HT1080 (cell line): Measurements from ENCODE around the gene VMO1. TPM values are rescaled to one million over a fixed set of nuclear protein-coding genes. Genes with fewer than 3 reads are reported as not detected.

Experiments used
- DNase-seq: peaks from one replicate; pipeline ENCODE4 v3.0.0-alpha.2; 2015; ENCODE audit warnings: low read depth
- total RNA-seq: library from RNA; depleted of rRNA; stranded (reverse); fragments of >200 nt; shearing (Covaris generic); gene quantifications from 2 replicates; pipeline ENCODE4 v1.2.3, GENCODE V29; 2014

VMO1 gene
- total RNA-seq, 1 experiment from 2014 or later = not detected

DNA sequence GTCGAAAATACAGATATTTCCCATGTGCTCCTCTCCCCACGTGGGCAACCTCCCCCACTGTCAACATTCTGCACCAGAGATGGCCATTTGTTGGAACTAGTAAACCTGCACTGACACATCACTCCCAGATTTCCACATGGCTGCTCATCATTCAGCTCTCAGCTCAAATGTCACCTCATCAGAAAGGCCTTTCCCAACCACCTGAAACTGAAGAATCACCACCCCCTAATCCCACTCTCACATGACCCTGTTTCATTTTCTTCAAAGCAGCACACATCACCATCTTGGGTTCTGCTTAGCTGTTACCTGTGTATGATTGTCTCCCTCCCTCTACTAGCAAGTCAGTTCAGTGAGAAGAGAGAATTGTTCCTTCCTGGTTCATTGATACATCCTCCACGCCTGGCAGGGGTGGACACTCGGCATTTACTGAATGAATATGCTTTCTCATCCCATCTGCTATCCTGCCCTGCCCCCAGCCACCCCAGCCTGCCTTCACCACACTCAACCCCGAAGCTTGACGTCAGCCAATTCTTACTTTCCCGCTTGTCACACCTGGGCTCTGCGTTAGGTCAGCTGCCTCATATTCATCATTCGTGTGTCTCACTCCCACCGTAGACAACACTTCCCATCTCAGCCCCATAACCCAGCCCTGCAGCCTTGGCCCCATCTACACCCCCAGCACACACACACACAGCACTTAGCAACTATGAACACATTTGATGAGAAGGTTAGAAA lies 14.5 kb upstream of the VMO1 start:
- no peak for DNase-seq

DNA sequence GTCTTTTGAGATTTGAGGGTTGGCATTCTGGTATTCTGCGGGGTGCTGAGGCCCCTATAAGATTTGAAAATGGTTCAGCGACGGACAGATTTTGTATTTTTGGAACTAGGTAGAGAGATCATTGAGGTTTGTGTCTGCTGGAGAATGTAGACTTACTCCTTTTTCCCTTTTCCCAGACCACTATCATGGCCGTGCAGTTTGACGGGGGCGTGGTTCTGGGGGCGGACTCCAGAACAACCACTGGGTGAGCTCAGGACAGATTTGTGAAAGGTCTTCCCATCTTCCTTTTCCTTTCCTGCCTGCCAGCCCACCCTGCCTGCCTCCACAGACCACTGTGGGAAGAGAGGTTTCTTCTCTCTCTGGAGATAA lies 10.4 kb upstream of the VMO1 start:
- peak; percentile 20 for DNase-seq

DNA sequence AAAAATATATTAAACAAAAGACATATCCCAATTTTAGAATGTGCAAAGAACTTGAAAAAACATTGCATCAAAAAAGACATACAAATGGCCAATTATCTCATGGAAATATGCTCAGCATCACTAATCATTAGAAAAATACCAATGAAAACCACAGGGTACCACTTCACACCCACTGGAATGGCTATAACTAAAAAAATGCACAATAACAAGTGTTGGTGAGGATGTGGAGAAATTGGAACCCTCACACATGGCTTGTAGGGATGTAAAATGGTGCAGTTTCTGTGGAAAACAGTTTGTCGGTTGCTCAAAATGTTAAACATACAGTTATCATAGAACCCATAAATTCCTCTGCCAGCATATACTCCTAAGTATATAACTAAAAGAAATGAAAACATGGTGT lies 9.0 kb upstream of the VMO1 start:
- no peak for DNase-seq

DNA sequence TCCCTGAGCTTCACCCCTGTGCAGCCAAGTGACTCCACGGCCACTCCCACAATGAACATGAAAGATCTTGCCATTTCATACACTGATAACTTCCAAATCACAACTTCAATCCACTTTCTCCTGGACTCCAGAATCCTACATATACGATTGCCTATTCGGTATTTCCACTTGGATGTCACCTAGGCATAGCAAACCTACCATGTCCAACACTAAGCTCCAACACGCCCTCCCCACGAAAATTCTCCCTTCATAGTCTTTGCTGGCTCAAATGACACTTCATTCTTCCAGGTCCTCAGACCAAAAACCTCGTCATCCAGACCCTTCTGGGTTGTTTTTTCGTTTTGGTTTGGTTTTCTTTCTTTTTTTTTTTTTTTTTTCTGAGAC lies 4.5 kb upstream of the VMO1 start:
- no peak for DNase-seq

DNA sequence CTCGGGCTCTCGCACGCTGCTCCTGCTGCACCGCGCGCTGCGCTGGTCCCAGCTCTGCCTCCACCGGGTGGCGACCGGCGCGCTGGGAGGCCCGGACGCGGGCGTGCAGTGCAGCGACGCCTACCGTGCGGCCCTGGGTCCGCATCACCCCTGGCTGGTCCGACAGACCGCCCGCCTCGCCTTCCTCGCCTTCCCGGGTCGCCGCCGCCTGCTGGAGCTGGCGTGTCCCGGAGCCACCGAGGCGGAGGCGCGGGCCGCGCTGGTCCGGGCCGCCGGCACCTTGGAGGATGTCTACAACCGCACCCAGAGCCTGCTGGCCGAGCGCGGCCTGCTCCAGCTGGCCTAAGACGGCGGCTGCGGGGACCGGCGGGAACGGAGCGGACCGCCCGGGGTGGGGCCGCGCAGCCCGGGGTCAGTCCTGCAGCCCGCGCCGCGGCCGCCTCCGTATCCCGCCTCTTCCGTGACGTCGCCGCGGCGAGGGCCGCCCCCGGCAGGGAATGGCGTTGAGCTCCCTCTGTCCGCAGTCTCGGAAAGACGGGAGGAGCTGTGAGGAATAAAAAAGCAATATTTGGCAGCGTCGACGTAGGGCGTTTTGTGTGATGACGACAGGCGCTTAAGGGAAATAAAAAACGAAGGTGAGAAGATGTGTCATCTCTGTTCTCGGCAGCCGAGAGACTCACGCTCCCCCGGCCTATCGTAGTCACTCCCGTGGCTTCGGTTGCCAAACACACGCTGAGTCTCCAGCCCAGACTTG lies 4.0 kb upstream of the VMO1 start:
- DNase-seq = peak; percentile 90

DNA sequence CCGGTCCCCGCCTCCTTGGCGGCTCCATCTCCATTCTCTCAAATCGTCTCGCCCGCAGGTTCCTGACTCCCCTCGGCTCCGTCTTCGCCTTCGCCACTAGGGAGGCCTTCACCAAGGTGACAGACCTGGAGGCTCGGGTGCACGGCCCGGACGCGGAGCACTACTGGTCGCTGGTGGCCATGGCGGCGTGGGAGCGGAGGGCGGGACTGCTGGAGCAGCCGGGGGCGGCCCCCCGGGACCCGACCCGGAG lies 3.5 kb upstream of the VMO1 start:
- DNase-seq = no peak

DNA sequence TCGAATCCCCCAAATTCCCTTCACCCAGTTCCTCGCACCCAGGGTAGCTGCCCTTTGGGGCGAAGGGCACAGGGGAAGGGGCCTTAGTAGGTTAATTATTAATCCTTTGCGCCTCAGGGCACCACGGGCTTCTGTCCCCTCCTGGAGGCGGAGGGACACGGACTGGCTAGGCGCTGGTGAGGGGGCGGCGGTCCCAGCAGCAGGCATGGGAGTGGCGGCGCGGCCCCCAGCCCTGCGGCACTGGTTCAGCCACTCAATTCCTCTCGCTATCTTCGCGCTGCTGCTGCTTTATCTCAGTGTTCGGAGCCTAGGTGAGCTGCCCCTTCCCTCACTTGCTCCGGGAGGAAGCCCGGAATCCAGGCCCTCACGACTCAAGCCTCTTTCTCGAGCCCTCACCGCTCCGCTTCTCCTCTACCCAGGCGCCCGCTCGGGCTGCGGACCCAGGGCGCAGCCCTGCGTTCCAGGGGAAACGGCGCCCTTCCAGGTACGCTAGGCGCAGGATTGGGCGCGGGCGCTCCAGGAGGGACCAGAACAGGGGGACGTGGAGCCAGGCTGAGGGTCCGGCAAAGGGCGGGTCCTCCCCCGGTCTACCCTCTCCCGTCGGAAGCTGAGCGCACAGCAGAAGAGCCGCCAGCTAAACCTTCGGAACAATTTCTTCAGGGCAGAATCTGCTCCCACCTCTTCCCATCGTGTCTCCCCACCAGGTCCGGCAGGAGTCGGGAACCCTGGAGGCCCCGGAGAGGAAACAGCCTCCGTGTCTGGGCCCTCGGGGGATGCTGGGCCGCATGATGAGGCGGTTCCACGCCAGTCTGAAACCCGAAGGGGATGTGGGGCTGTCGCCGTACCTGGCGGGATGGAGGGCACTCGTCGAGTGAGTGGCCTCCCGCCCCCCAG lies 2.9 kb upstream of the VMO1 start, which contains the start of gene GLTPD2:
TSS of gene GLTPD2 (plus strand) at position 158 of the 894 bp plus-strand sequence. CDS start at position 206, 48 bp downstream.
- DNase-seq = no peak

DNA sequence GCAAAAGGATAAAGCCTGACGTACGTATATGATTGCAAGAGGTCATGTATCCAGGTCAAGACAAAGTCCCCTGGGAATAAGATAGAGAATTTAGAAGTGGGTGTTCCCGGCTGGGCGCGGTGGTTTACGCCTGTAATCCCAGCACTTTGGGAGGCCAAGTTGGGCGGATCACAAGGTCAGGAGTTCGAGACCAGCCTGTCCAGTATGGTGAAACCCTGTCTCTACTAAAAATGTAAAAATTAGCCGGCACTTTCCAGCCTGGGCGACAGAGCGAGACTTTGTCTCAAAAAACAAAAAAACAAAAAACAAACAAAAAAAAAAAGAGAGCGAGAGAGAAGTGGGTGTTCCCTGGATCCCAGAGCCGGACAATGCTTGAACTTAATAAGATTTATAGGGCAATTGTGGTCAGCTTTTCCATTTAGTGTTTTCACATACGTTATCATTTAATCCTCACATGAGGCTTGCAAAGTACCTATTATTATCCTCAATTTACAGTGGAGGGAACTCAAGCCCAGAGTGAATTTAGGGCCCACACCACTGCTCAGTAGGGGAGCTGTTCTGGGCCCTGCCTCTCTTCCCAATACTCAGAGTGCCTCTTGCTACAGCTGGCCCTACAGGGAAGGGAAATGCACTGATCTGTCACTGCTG lies 2.1 kb upstream of the VMO1 start:
- no peak for DNase-seq

DNA sequence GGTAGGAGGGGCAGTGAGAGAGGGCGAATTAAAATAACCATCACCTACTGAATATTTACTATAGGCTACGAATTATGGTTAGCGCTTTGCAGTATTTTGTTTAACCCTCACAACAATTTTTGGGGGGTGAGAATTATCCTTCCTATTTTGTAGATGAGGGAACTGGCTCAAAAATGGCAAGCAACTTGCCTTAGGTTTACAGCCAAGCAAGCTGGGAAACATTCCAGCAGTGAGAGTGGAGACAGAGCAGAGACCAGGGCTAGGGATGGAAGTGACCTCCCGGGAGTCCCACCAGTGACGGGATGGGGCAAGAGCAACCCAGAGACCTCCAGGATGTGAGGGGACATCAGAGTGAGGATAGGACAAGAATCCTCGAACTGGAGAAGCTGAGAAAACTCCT lies 352 bp upstream of the VMO1 start:
- no peak for DNase-seq

DNA sequence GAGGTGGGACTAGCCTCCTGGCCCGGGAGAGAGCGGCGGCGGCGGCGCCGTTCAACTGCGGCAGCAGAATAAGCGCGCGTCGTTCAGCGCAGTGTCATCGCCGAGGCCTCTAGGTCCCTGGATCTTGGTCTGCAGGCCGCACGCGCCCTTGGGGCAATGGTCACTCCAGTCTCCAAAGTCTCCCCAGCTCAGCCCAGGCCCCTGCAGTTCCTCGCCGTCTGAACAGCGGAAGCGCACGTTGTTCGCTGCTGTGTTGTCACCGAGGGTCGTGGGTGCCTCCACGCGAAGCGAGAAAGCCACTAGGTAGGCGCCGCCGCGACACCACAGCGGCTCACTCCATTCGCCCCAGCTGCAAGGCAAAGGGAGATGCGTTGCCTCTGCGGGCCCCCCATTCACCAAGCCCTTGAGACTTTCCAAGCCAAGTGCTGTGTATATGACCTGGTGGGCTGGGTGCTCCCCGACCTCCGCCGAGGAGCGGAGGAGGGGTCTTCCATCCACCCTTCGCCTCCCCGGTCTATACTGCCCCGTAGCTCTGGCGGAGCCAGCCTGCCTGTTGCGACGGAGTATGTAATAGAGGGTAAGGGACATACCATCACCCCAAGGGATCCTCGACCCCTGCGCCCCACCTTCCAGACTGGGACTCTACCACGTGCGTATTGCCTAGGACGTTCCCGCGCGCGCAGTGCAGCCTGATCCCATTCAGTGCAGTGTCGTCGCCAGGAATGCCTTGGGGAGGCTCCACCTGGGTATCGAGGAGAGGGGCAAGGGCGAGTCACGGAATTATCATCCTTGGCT lies 656 bp downstream of the VMO1 start:
- no peak for DNase-seq

DNA sequence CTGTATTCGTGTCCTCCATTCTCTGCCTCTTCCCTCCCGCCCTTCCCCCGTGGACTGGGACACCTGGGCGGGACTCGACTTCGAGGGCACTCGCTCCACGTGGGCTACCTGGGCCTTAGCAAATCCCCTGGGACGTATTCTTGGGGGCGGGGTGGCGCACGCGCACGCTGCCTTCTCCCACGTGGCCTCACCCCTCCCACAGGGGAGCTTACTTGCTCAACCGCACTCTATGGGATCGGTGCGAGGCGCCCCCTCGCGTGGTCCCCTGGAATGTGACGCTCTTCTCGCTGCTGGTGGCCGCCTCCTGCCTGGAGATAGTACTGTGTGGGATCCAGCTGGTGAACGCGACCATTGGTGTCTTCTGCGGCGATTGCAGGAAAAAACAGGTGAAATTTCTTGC lies 3.5 kb downstream of the VMO1 start:
- no peak for DNase-seq

DNA sequence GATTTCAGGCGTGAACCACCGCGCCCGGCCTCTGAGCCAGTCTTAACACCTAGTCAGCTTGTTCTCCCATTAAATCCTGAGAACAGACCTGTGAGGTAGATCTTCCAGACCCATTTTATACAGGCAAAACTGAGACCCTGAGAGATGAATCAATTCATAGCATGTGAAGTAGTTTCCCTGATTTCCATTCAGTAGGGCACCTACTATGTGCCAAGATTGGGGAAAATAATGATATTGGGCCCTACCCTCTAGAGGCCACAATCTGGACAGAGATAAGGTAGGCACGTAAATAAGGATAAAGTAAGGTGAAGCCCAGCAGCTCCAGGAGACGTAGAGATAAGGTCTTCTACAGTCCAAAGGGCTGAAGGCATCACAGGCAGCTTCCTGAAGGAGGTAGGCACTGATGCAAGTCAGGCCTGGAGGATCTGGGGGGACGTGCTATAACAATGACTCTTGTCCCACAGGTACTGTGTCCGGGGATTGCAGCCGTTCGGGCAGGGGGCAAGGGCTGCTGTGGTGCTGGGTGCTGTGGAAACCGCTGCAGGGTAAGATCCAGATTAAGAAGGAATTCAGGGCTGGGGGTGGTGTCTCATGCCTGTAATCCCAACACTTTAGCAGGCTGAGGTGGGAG lies 5.7 kb downstream of the VMO1 start:
- DNase-seq = no peak

DNA sequence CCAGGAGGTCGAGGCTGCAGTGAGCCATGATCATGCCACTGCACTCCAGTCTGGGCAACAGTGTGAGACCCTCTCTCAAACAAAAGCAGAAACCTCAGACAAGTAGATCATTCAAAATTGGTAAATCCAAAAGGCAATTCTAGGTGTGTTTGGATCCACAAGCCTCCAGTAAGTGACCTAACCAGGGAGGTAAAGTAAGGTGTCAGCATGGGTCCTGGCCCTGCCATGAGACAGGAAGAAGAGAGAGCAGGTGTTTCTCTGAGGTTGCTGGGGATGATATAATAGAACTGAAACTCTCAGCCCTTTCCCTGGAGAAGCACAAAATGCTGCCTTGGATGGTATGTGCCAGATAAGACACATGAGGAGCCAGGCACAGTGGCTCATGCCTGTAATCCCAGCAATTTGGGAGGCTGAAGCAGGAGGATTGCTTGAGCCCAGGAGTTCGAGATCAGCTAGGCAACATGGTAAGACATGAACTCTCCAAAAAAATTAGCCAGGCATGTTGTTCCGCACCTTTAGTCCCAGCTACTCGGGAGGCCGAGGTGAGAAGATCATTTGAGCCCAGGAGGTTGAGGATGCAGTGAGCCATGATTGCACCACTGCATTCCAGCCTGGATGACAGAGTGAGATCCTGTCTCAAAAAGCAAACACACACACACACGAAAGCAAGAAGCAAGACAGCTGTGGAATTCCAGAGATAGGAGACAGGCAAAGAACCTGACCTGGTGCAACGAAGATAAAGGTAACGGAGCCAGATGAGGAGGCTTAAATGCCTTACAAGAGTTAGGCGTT lies 8.0 kb downstream of the VMO1 start:
- no peak for DNase-seq

DNA sequence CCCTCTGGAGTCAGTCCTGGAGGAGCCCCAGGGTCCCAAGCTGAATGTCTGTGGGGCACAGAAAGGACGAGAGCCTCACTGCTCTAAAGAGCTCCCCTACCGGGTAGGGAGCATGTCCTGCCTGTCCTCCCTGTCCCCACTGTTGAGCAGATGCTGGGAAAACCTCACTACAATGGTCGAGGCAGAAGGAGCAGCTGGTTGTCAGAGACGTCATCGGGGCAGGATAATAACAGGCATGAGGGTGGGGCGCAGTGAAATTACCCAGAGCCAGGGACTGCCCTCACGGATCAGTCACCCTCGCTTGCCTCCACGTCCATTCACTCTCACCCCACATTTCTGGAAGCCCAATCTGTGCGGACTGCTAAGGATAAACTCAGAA lies 13.9 kb downstream of the VMO1 start:
- no peak for DNase-seq

DNA sequence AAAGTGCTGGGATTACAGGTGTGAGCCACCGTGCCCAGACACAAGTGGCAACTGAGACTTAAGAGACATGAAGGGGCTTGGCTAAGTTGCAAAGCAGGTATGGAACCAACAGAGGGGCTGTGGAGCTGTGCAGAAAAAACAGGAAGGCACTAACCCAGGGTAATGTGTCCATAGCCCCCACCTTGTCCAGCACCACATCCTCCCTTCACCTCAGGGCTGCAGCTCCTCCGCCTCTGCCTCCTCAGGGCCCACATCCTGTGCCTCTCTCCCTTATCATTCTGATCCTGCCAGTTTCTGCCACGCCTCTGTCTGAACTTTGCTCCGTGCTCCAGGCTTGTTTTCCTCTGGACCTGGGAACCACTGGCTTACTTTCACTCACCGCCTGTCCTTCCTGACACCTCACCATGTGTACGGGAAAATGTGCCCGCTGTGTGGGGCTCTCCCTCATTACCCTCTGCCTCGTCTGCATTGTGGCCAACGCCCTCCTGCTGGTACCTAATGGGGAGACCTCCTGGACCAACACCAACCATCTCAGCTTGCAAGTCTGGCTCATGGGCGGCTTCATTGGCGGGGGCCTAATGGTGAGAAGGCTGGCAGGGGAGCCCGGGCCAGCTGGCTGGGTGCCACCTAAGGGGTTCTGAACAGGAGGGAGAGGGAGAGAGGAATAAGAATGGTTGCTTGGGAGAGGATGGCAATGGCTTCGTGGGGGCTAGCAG lies 14.5 kb downstream of the VMO1 start, which contains the start of gene TM4SF5:
TSS of gene TM4SF5 (plus strand) at position 368 of the 716 bp plus-strand sequence. CDS start at position 405, 37 bp downstream.
- DNase-seq = no peak

DNA sequence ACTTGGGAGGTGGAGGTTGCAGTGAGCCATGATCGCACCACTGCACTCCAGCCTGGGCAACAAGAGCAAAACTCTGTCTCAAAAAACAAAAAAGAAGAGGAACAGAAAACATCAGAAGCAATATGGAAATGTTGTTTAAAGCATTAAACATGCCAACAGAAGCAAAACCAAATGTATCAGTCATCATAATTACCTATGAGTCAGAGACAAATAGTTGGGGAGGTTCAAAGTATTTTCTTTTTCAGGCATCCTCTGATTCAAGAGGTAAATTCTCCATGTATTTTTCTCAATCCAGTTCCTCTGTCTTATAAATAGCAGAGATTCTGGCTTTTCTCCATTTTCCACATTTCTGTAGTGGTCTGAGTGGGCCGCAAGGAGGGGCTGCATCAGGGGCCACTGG lies 16.5 kb downstream of the VMO1 start:
- no peak for DNase-seq

DNA sequence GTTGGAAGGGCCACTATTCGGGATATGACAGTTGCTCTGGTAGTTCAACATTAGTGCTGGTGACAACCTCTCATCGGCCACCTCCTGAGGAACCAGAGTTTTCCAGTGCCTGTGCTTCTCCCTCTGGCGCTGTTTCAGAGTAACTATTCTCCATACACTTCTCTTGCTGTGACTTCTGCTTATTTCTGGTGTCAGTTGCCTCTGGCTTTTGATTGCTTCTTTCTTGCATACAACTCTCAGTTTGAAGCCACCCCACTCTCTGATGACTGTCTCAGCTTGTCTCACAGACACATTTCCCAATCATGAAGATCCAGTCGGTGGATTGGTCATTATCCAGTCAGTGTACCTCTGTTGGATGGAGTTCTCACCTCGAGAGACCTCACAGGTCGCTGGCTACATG lies 17.9 kb downstream of the VMO1 start:
- DNase-seq = no peak

DNA sequence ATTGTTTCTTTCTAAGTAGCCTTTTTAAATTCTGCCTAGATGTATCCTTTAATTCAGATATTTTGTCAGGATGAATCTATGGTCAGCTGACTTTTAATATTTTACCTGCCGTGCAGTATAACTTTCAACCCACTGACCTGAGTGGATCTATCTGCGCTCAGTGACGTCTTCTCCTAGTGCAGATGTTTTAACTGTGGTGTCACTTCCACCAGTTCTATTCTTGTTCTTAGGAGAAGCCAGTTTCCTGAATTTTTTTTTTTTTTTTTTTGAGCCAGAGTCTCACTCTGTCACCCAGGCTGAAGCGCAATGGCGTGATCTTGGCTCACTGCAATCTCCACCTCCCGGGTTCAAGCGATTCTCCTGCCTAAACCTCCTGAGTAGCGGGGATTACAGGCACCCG lies 19.4 kb downstream of the VMO1 start:
- DNase-seq = no peak

DNA sequence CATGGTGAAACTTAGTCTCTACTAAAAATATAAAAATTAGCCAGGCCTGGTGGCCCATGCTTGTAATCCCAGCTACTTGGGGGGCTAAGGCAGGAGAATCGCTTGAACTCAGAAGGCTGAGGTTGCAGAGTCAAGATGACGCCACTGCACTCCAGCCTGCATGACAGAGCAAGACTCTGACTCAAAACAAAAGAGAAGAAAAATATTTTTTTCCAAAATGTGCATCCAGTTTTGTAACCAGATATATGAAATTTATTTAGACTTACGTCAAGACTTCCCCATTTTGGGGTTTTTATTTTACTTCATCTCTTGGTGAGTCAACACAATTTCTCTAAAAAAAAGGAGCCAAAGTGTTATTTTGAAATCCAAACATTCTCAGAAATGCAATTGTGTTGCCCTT lies 20.0 kb downstream of the VMO1 start:
- no peak for DNase-seq
